Calu3 (cell line): Measurements from ENCODE around the gene ZNF407. TPM values are rescaled to one million over a fixed set of nuclear protein-coding genes. Genes with fewer than 3 reads are reported as not detected.

Source experiments
- BruUV-seq: library from RNA; stranded (reverse); fragments of 400-500 nt; replicated peaks from 2 replicates; lab custom pipeline; 2021; lab: Mats Ljungman, UMichigan
- CTCF ChIA-PET: fragments of 300-600 bp; sonication (Branson Sonifier 250); formaldehyde crosslinking; loops from one replicate; lab custom pipeline; 2022; ENCODE audit warnings: antibody characterized with exemption; lab: Charles Lee
- DNase-seq: peaks from one replicate; pipeline ENCODE4 v3.0.0; 2022
- H3K27ac Mint-ChIP-seq: one replicate; pipeline ENCODE4 v1.8.0; 2022; ENCODE audit warnings: mixed read lengths; ENCODE audit not compliant: unreplicated experiment
- H3K27me3 Mint-ChIP-seq: one replicate; pipeline ENCODE4 v1.8.0; 2022; ENCODE audit warnings: mixed read lengths; ENCODE audit not compliant: unreplicated experiment
- H3K36me3 Mint-ChIP-seq: one replicate; pipeline ENCODE4 v1.8.0; 2022; ENCODE audit warnings: mild to moderate bottlenecking, moderate library complexity, mixed read lengths; ENCODE audit not compliant: insufficient read depth, unreplicated experiment
- H3K4me1 Mint-ChIP-seq: one replicate; pipeline ENCODE4 v1.8.0; 2022; ENCODE audit warnings: mild to moderate bottlenecking, low read depth, mixed read lengths; ENCODE audit not compliant: unreplicated experiment
- H3K4me3 Mint-ChIP-seq: one replicate; pipeline ENCODE4 v1.8.0; 2022; ENCODE audit warnings: mild to moderate bottlenecking, low read depth, moderate library complexity, mixed read lengths; ENCODE audit not compliant: unreplicated experiment
- H3K9me3 Mint-ChIP-seq: one replicate; pipeline ENCODE4 v1.8.0; 2022; ENCODE audit warnings: low read depth, mixed read lengths; ENCODE audit not compliant: unreplicated experiment
- intact Hi-C: fragments of 100-400 bp; cut with micrococcal nuclease; formaldehyde crosslinking; loops from one replicate; pipeline ENCODE4 v1.10.0; 2022; ENCODE audit not compliant: unreplicated experiment
- total RNA-seq: library from RNA; stranded (reverse); gene quantifications from 2 replicates; pipeline ENCODE4 v1.2.3, GENCODE V29; 2022
- TF ChIP-seq, protein P1 (sequence below): fragments of 200-600 bp; IDR thresholded peaks from one replicate; pipeline ENCODE4 v1.8.0; 2022; ENCODE audit warnings: antibody characterized with exemption; ENCODE audit not compliant: unreplicated experiment

The ZNF407 gene
- total RNA-seq, 1 experiment from 2014 or later: 17.4 TPM

DNA sequence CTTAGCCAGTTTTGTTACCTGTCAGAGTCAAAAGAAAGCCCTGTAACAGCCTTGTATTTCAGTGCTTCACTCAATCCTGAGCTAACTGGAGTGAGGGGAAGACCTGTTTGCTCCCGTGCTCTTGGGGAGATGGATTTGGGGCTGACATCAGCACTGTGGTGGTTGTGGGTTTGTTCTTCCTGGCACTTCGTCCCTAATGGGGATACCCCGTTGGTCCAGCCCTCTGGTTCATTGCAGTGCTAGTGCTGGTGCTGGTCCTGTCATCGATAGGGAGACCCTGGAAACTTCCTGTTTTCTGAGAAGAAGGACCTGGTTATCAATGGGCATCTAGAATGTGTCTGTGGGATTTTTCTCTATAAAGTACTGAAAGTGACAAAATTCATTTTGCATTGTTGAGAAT is 205.4 kb downstream of the ZNF407 start:
- peaks cover 23% of the 10 kb centered on the region for H3K4me1 Mint-ChIP-seq
- no TSS peak for BruUV-seq
- no peaks in the 10 kb centered on the region for H3K9me3 Mint-ChIP-seq
- H3K36me3 Mint-ChIP-seq: no peaks in the 10 kb centered on the region
- H3K27ac Mint-ChIP-seq: no peak overlapping the region
- H3K27me3 Mint-ChIP-seq: no peaks in the 10 kb centered on the region
- no peak for DNase-seq
- TF ChIP-seq, protein P1, sequence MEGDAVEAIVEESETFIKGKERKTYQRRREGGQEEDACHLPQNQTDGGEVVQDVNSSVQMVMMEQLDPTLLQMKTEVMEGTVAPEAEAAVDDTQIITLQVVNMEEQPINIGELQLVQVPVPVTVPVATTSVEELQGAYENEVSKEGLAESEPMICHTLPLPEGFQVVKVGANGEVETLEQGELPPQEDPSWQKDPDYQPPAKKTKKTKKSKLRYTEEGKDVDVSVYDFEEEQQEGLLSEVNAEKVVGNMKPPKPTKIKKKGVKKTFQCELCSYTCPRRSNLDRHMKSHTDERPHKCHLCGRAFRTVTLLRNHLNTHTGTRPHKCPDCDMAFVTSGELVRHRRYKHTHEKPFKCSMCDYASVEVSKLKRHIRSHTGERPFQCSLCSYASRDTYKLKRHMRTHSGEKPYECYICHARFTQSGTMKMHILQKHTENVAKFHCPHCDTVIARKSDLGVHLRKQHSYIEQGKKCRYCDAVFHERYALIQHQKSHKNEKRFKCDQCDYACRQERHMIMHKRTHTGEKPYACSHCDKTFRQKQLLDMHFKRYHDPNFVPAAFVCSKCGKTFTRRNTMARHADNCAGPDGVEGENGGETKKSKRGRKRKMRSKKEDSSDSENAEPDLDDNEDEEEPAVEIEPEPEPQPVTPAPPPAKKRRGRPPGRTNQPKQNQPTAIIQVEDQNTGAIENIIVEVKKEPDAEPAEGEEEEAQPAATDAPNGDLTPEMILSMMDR: no peak
- no peak overlapping the region for H3K4me3 Mint-ChIP-seq
- CTCF ChIA-PET: no interaction called here
- intact Hi-C loops: no loop called here

DNA sequence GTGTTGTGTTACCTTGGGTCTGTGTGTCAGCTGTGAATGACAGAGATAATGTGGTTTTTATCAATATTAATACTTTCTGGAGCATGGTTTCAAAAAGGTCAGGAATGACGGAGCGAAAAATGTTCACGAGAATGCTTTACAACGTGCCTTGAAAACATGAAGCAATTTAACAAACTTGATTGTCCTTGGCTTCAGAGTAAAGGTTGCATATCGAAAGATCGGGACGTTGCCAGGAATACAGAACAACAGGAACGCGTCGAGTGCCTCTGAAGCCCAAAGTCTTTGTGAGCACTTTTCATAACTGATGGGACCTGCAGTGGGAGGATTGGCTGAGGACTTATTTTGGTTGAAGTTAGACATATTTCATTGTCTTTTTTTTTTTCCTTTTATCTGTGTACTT is 206.1 kb downstream of the ZNF407 start:
- Mint-ChIP-seq H3K9me3 (no peaks in the 10 kb centered on the region), H3K27me3 (no peaks in the 10 kb centered on the region), H3K36me3 (no peaks in the 10 kb centered on the region), H3K4me1 (peaks cover 23% of the 10 kb centered on the region), H3K4me3 (no peak overlapping the region), H3K27ac (no peak overlapping the region)
- BruUV-seq: no TSS peak
- intact Hi-C loops: no loop called here
- TF ChIP-seq, protein P1: no peak
- DNase-seq: no peak
- CTCF ChIA-PET: no interaction called here

DNA sequence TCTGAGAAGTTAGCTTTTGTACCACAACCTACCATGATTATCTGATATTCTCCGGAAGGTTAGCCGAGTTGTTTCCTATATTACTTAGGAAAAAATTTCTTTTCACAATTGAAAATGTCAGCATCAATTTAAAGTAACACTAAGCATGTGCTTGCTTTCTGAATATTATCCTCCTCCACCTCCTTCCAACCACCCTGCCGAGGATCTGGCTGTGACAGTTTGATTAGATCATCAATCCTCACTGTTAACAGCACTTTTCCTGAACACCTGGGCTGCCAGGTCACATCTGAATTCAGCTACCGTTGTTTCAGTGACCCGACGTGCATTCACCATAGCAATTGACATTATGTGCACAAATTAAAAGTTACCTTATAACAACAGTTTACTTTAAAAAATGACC is 207.0 kb downstream of the ZNF407 start:
- peaks cover 23% of the 10 kb centered on the region for H3K4me1 Mint-ChIP-seq
- CTCF ChIA-PET: no interaction called here

DNA sequence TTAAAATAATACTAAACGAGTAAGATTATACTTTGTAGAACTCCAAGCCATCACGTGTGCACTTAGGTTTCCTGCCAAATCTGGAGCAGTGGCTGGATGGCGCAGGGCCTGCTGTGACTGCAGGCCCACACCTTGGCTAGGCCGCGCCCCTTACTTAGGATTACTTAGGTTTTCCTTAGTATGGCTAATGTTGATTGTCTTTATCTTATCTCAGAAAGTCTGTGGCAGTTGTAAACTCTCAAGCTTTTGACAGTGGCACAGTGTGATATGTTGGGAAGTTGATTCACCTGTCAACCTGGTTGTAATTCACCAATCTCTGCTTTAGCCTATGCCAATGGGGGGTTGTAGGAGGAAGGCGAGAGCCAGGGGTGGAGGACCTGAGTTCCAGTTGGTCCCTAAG is 208.4 kb downstream of the ZNF407 start:
- CTCF ChIA-PET: interaction anchor here (0.8 to 1.2 kb wide), 2 partner anchors 14 to 60 kb away, joined by 3 to 5 read pairs; no protein-coding TSS in a partner anchor
- no peak overlapping the region for H3K4me3 Mint-ChIP-seq
- no peaks in the 10 kb centered on the region for H3K36me3 Mint-ChIP-seq
- H3K27me3 Mint-ChIP-seq: no peaks in the 10 kb centered on the region
- intact Hi-C loops: no loop called here
- peak; percentile 48 for DNase-seq
- TF ChIP-seq, protein P1: no peak
- no TSS peak for BruUV-seq
- H3K4me1 Mint-ChIP-seq: peaks cover 23% of the 10 kb centered on the region
- peak overlapping the region; percentile 53 for H3K27ac Mint-ChIP-seq
- no peaks in the 10 kb centered on the region for H3K9me3 Mint-ChIP-seq

More for the DNA sequence above, 207.0 kb downstream of the ZNF407 start:
- H3K27me3 Mint-ChIP-seq: no peaks in the 10 kb centered on the region
- DNase-seq: no peak
- intact Hi-C loops: no loop called here
- no peaks in the 10 kb centered on the region for H3K9me3 Mint-ChIP-seq
- H3K36me3 Mint-ChIP-seq: no peaks in the 10 kb centered on the region
- TF ChIP-seq, protein P1: no peak
- no peak overlapping the region for H3K27ac Mint-ChIP-seq
- BruUV-seq: no TSS peak
- H3K4me3 Mint-ChIP-seq: no peak overlapping the region
